IMR-90 (cell line): ENCODE results near the gene HIRA.

ENCODE experiments used
- CTCF ChIP-seq: conservative IDR thresholded peaks from 2 replicates; pipeline ENCODE4 v1.5.1; 2012; ENCODE audit warnings: mild to moderate bottlenecking, low read depth, low read length, improper control_type of control experiment
- MAFK ChIP-seq: IDR thresholded peaks from 2 replicates; pipeline ENCODE4 v1.6.1; 2012; ENCODE audit warnings: low read depth, low read length, improper control_type of control experiment
- MXI1 ChIP-seq: IDR thresholded peaks from 2 replicates; pipeline ENCODE4 v1.6.1; 2012; ENCODE audit warnings: low read depth, mild to moderate bottlenecking, low read length, moderate library complexity, borderline replicate concordance
- POLR2A ChIP-seq: IDR thresholded peaks from 2 replicates; pipeline ENCODE4 v1.6.1; 2012; ENCODE audit warnings: mild to moderate bottlenecking, low read depth, low read length
- RAD21 ChIP-seq: IDR thresholded peaks from 2 replicates; pipeline ENCODE4 v1.6.1; 2012; ENCODE audit warnings: low read length, improper control_type of control experiment
- RCOR1 ChIP-seq: IDR thresholded peaks from 2 replicates; pipeline ENCODE4 v1.6.1; 2012; ENCODE audit warnings: mild to moderate bottlenecking, low read length, improper control_type of control experiment; ENCODE audit not compliant: insufficient replicate concordance
- RFX5 ChIP-seq: IDR thresholded peaks from 2 replicates; pipeline ENCODE4 v1.8.0; 2012; ENCODE audit warnings: low read depth, mild to moderate bottlenecking, low read length, moderate library complexity
- SMC3 ChIP-seq: fragments of 150-350 bp; IDR thresholded peaks from 2 replicates; pipeline ENCODE4 v1.6.1; 2016; ENCODE audit warnings: low read depth, mild to moderate bottlenecking, antibody characterized with exemption, low read length, moderate library complexity
- USF2 ChIP-seq: fragments of 150-350 bp; IDR thresholded peaks from 2 replicates; pipeline ENCODE4 v1.6.1; 2017; ENCODE audit warnings: mild to moderate bottlenecking, antibody characterized with exemption, low read length, low read depth

- TF ChIP-seq SMC3 (no peak), RFX5 (no peak), USF2 (no peak), RAD21 (no peak), CTCF (no peak), MXI1 (no peak), RCOR1 (peak; percentile 30), POLR2A (no peak), MAFK (no peak)
Observed at GRCh38 chr22:19287889-19288288, 143.6 kb downstream of the HIRA start.
